ENCODE data around the gene RAB11FIP4.

RAB11FIP4 gene

DNA sequence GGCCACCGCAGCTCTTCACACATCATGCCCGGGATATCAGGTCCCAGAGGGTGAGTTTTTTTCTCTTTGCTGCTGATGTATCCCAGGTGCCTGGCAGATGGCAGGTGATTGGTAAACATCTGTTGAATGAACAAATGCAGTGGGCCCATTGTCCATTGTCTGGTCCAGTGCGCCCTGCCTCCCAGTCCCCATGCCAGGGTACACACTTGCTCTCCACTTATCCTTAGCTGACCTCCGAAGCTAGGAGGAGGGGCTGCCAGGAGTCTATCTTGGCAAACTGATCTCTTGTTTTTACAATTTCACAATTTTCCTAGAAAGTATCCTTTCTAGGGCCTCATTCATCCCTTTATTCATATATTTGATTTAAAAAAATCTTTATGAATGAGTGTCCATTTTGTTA is 196.0 kb downstream of the RAB11FIP4 start:
- H4K20me1 ChIP-seq (ENCODE audit: control insufficient read depth, insufficient read depth, low read depth, low read length): no peaks in the 10 kb centered on the region
- H3K4me3 ChIP-seq (ENCODE audit: low read length): no peak overlapping the region
- no peaks in the 10 kb centered on the region for H3K9me3 ChIP-seq (ENCODE audit: control insufficient read depth, insufficient read depth, low read length)
- no peaks in the 10 kb centered on the region for H3K9me2 ChIP-seq (replicated peaks; ENCODE audit: control insufficient read depth, low read length)
- H3K4me1 ChIP-seq (ENCODE audit: control insufficient read depth, low read length): no peaks in the 10 kb centered on the region
- H3K36me3 ChIP-seq (ENCODE audit: control insufficient read depth, low read length): no peaks in the 10 kb centered on the region
- no peaks in the 10 kb centered on the region for H3K27me3 ChIP-seq (ENCODE audit: control insufficient read depth, low read length)
- H3F3A ChIP-seq (ENCODE audit: control insufficient read depth, insufficient read depth): no peaks in the 10 kb centered on the region
- H3K79me2 ChIP-seq (ENCODE audit: control insufficient read depth, low read length): no peaks in the 10 kb centered on the region
- H3K4me2 ChIP-seq (ENCODE audit: low read length): no peak overlapping the region
- no peak overlapping the region for H3K27ac ChIP-seq (ENCODE audit: low read depth, low read length)
- TF ChIP-seq, protein P1, sequence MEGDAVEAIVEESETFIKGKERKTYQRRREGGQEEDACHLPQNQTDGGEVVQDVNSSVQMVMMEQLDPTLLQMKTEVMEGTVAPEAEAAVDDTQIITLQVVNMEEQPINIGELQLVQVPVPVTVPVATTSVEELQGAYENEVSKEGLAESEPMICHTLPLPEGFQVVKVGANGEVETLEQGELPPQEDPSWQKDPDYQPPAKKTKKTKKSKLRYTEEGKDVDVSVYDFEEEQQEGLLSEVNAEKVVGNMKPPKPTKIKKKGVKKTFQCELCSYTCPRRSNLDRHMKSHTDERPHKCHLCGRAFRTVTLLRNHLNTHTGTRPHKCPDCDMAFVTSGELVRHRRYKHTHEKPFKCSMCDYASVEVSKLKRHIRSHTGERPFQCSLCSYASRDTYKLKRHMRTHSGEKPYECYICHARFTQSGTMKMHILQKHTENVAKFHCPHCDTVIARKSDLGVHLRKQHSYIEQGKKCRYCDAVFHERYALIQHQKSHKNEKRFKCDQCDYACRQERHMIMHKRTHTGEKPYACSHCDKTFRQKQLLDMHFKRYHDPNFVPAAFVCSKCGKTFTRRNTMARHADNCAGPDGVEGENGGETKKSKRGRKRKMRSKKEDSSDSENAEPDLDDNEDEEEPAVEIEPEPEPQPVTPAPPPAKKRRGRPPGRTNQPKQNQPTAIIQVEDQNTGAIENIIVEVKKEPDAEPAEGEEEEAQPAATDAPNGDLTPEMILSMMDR (IDR thresholded peaks at IDR 0.05; ENCODE audit: low read depth, low read length, poor library complexity, severe bottlenecking): no peak
- TF ChIP-seq EZH2phosphoT487 (IDR thresholded peaks at IDR 0.05; ENCODE audit: borderline replicate concordance, low read length): no peak
